Upper lobe of right lung (tissue), 1 donor: Measurements from ENCODE around the gene GCNA. TPM values are rescaled to one million over a fixed set of nuclear protein-coding genes. Genes with fewer than 3 reads are reported as not detected.

Source experiments
- ATAC-seq: fragments of 200-7000 bp; cut with Tn5 transposase; one replicate; pipeline ENCODE4 v1.9.1; 2020; ENCODE audit warnings: mild to moderate bottlenecking, moderate library complexity
- DNase-seq: peaks from one replicate; pipeline ENCODE4 v3.0.0-alpha.2; 2020
- H3K27ac ChIP-seq: fragments of 200-600 bp; one replicate; pipeline ENCODE4 v1.8.0; 2022
- H3K27me3 ChIP-seq: fragments of 200-600 bp; one replicate; pipeline ENCODE4 v1.8.0; 2022; ENCODE audit warnings: mild to moderate bottlenecking
- H3K36me3 ChIP-seq: fragments of 200-600 bp; one replicate; pipeline ENCODE4 v1.8.0; 2022
- H3K4me1 ChIP-seq: fragments of 200-600 bp; one replicate; pipeline ENCODE4 v1.8.0; 2022
- H3K4me3 ChIP-seq: fragments of 200-600 bp; one replicate; pipeline ENCODE4 v1.8.0; 2022; ENCODE audit warnings: mild to moderate bottlenecking
- H3K9me3 ChIP-seq: fragments of 200-600 bp; one replicate; pipeline ENCODE4 v1.8.0; 2022
- CTCF ChIP-seq: fragments of 200-600 bp; IDR thresholded peaks from one replicate; pipeline ENCODE4 v1.8.0; 2022; ENCODE audit warnings: antibody characterized with exemption
- intact Hi-C: fragments of 100-400 bp; cut with DNase I; formaldehyde crosslinking; loops from one replicate; pipeline ENCODE4 v1.11.0; 2022
- total RNA-seq: library from RNA; stranded (reverse); fragmentation: NEBNext Ultra II Directional; extraction: Animal tissue kit (Norgen Biotek cat#: 25700); gene quantifications from one replicate; pipeline ENCODE4 v1.2.1, GENCODE V29; 2021
- donor health status: DM: no; HTN: yes; CAD: no; lungs with severe emphysema.

GCNA gene
- total RNA-seq, 1 donor from 2014 or later, result 3.4 TPM

GRCh38 chrX:71629467-71629866, 51.2 kb downstream of the GCNA start:
- Histone ChIP-seq H3K27me3 (no peaks in the 10 kb centered on the region), H3K9me3 (no peaks in the 10 kb centered on the region), H3K36me3 (no peaks in the 10 kb centered on the region), H3K27ac (no peak overlapping the region), H3K4me1 (no peaks in the 10 kb centered on the region), H3K4me3 (no peak overlapping the region)
- TF ChIP-seq CTCF, result no peak
- DNase-seq, result no peak
- intact Hi-C loops, result no loop called here
- ATAC-seq, result no peak

GRCh38 chrX:71632923-71633657, 54.9 kb downstream of the GCNA start:
- intact Hi-C loops, result no loop called here
- Histone ChIP-seq H3K4me1 (no peaks in the 10 kb centered on the region), H3K9me3 (no peaks in the 10 kb centered on the region), H3K36me3 (no peaks in the 10 kb centered on the region), H3K27me3 (no peaks in the 10 kb centered on the region), H3K27ac (no peak overlapping the region), H3K4me3 (no peak overlapping the region)
- peak; percentile 40 for ATAC-seq
- no peak for DNase-seq
- TF ChIP-seq CTCF, result no peak

- Histone ChIP-seq H3K4me1 (no peaks in the 10 kb centered on the region), H3K9me3 (no peaks in the 10 kb centered on the region), H3K27me3 (no peaks in the 10 kb centered on the region), H3K36me3 (no peaks in the 10 kb centered on the region), H3K27ac (no peak overlapping the region), H3K4me3 (no peak overlapping the region)
- DNase-seq, result no peak
- intact Hi-C loops, result no loop called here
- ATAC-seq, result no peak
- no peak for TF ChIP-seq CTCF
Measured at GRCh38 chrX:71634366-71634765, 56.1 kb downstream of the GCNA start.

GRCh38 chrX:71636438-71637252, 58.4 kb downstream of the GCNA start:
- ATAC-seq (no peak), DNase-seq (no peak)
- no peak for TF ChIP-seq CTCF
- Histone ChIP-seq H3K27ac (no peak overlapping the region), H3K36me3 (no peaks in the 10 kb centered on the region), H3K27me3 (no peaks in the 10 kb centered on the region), H3K9me3 (no peaks in the 10 kb centered on the region), H3K4me1 (no peaks in the 10 kb centered on the region), H3K4me3 (no peak overlapping the region)
- intact Hi-C loops, result no loop called here

GRCh38 chrX:71637253-71637618, 59.0 kb downstream of the GCNA start:
- Histone ChIP-seq H3K4me1 (no peaks in the 10 kb centered on the region), H3K27ac (no peak overlapping the region), H3K9me3 (no peaks in the 10 kb centered on the region), H3K27me3 (no peaks in the 10 kb centered on the region), H3K4me3 (no peak overlapping the region), H3K36me3 (no peaks in the 10 kb centered on the region)
- DNase-seq (no peak), ATAC-seq (no peak)
- intact Hi-C loops, result no loop called here
- TF ChIP-seq CTCF, result no peak
